ENCODE results near the gene HCCS. TPM values are rescaled to one million over a fixed set of nuclear protein-coding genes. Genes with fewer than 3 reads are reported as not detected.

Gene HCCS
- total and polyA plus RNA-seq, 2 of the 8 experiments (the other 6 are each of a cell fraction or from before 2014, with no cell fraction given): 11.9 to 29.9 TPM

- no peak for TF ChIP-seq ATF2 (IDR thresholded peaks at IDR 0.05; ENCODE audit: low read length)
Measured at GRCh38 chrX:11099465-11099864, 11.7 kb upstream of the HCCS start (continued).

Data from H1 (cell line).